OCI-LY3 (cell line): ENCODE data around the gene GNB1.
"Not testable (repeated sequence)": the region's sequence is repeated elsewhere in the genome, so short reads cannot be mapped to it uniquely, and the experiment has no call there.

Experiments
- H2AFZ ChIP-seq: fragments of 200-600, 300-600 bp; shearing (Covaris generic); 2 replicates; pipeline ENCODE4 v1.6.0; 2014; ENCODE audit warnings: antibody characterized with exemption, low read depth, low read length
- H3K27ac ChIP-seq: fragments of 200-600, 300-600 bp; sonication (generic); 2 replicates; pipeline ENCODE4 v1.5.1; 2014; ENCODE audit warnings: mild to moderate bottlenecking, low read length, moderate library complexity, mixed read lengths
- H3K27me3 ChIP-seq: fragments of 200-600, 300-600 bp; sonication (generic); 2 replicates; pipeline ENCODE4 v1.6.1; 2014; ENCODE audit warnings: low read depth, low read length, mixed read lengths
- H3K36me3 ChIP-seq: fragments of 200-600, 300-600 bp; sonication (generic); replicated peaks from 2 replicates; pipeline ENCODE3; 2014; ENCODE audit warnings: low read depth, low read length, mixed read lengths
- H3K4me1 ChIP-seq: fragments of 300-600, 200-600 bp; sonication (generic); 2 replicates; pipeline ENCODE4 v1.6.1; 2014; ENCODE audit warnings: low read length, mixed read lengths
- H3K4me2 ChIP-seq: fragments of 200-600, 300-600 bp; sonication (generic); 2 replicates; pipeline ENCODE4 v1.6.1; 2014; ENCODE audit warnings: low read length, mixed read lengths
- H3K4me3 ChIP-seq: fragments of 300-600, 200-600 bp; sonication (generic); 2 replicates; pipeline ENCODE4 v1.5.1; 2014; ENCODE audit warnings: antibody characterized with exemption, mild to moderate bottlenecking, low read length, moderate library complexity
- H3K79me2 ChIP-seq: fragments of 300-600, 200-600 bp; shearing (Covaris generic); 2 replicates; pipeline ENCODE4 v1.6.1; 2014; ENCODE audit warnings: mild to moderate bottlenecking, low read length, mixed read lengths
- H3K9ac ChIP-seq: fragments of 300-600, 200-600 bp; shearing (Covaris generic); 2 replicates; pipeline ENCODE4 v1.6.0; 2014; ENCODE audit warnings: mild to moderate bottlenecking, low read length, moderate library complexity
- H3K9me3 ChIP-seq: fragments of 200-600, 300-600 bp; shearing (Covaris generic); 2 replicates; pipeline ENCODE4 v1.6.1; 2014; ENCODE audit warnings: low read length, mixed read lengths; ENCODE audit not compliant: insufficient read depth
- H4K20me1 ChIP-seq: fragments of 200-600, 300-600 bp; sonication (generic); 2 replicates; pipeline ENCODE4 v1.6.1; 2016; ENCODE audit warnings: low read length, mixed read lengths; ENCODE audit not compliant: insufficient read depth
- EZH2phosphoT487 ChIP-seq: fragments of 200-600 bp; shearing (Covaris generic); IDR thresholded peaks from 2 replicates; pipeline ENCODE4 v1.6.1; 2018; ENCODE audit warnings: antibody characterized with exemption, mixed run types, low read depth
- TF ChIP-seq, protein P1 (sequence below): fragments of 200-600, 300-600 bp; sonication (generic); IDR thresholded peaks from 2 replicates; pipeline ENCODE4 v1.5.1; 2014; ENCODE audit warnings: antibody characterized with exemption, low read length, low read depth

Gene GNB1

DNA sequence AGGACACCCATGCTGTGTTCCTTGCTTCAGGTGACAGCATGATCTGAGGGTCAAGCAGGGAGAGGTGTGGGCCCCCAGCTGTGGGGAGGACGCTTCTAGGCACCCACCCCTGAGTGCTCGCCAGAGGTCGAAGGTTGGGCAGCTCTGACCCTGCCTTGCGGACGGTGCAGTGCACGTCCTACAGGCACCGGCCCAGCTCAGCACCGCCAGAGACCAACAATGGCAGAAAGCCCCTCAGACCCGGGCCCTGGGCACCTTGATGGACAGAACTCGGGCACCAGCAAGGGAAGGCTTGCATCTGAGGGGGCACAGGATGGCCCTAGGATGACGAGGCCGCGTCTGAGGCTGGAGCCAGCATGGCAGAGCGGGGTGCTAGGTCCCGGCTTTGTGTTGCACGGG is 137.3 kb downstream of the GNB1 start:
- no peaks in the 10 kb centered on the region for H3K27me3 ChIP-seq
- no peak overlapping the region for H3K9ac ChIP-seq
- no peaks in the 10 kb centered on the region for H3K9me3 ChIP-seq
- H3K79me2 ChIP-seq: peaks cover 12% of the 10 kb centered on the region
- no peaks in the 10 kb centered on the region for H3K4me1 ChIP-seq
- no peak overlapping the region for H3K27ac ChIP-seq
- peaks cover 33% of the 10 kb centered on the region for H3K36me3 ChIP-seq
- no peak overlapping the region for H2AFZ ChIP-seq
- H4K20me1 ChIP-seq: peaks cover 8% of the 10 kb centered on the region
- TF ChIP-seq, protein P1, sequence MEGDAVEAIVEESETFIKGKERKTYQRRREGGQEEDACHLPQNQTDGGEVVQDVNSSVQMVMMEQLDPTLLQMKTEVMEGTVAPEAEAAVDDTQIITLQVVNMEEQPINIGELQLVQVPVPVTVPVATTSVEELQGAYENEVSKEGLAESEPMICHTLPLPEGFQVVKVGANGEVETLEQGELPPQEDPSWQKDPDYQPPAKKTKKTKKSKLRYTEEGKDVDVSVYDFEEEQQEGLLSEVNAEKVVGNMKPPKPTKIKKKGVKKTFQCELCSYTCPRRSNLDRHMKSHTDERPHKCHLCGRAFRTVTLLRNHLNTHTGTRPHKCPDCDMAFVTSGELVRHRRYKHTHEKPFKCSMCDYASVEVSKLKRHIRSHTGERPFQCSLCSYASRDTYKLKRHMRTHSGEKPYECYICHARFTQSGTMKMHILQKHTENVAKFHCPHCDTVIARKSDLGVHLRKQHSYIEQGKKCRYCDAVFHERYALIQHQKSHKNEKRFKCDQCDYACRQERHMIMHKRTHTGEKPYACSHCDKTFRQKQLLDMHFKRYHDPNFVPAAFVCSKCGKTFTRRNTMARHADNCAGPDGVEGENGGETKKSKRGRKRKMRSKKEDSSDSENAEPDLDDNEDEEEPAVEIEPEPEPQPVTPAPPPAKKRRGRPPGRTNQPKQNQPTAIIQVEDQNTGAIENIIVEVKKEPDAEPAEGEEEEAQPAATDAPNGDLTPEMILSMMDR: no peak
- TF ChIP-seq EZH2phosphoT487: no peak
- H3K4me2 ChIP-seq: no peak overlapping the region
- no peak overlapping the region for H3K4me3 ChIP-seq

DNA sequence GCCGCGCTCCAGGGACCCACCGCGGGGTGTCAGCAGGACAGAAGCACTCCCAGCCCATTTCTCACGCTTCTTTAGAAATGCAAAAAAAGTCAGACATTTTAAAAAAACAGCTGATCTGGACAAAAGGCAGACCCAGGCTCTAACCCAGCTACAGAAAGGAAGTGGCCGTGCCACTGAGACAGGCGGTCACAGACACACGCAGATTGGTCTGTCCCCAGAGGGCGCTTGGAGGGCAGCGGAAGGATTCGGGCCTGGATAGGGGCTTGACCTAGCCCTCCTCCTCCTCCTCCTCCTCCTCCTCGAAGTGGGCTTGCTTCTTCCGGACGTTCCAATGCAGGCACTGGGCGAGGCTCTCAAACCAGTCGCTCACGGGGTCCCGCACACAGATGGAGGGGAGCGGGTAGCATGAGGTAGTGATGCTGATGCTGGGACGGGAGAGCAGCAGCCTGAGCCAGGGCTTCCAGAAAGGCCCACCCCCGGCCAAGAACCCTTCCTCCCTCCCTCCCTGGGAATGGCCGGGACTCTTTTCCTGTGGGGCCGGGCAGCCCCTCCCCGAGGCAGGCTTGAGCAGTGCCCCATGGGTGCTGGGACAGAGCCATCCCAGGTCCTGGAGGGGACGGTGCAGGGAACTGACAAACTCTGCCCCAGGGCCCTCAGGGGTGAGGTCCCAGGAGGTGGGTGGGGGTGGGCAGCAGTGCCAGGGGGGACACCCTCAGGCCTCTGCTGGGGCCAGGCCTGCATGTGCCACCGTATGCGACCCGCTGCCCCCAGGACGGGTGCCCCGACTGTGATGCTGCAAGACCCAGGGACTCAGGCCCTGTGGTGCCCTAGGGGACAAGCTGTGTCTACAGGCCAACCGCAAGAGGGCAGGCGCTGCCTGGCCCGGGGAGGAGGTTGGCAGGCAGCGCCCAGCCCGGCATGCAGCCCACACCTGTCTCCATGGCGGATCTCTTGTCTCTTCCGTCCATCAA is 138.0 kb downstream of the GNB1 start:
- Histone ChIP-seq H3K4me3 (no peak overlapping the region), H3K4me1 (no peaks in the 10 kb centered on the region), H4K20me1 (peaks cover 1% of the 10 kb centered on the region; the same call in 1 of the 2 replicates), H3K4me2 (no peak overlapping the region), H3K9me3 (no peaks in the 10 kb centered on the region), H3K9ac (no peak overlapping the region), H3K27me3 (no peaks in the 10 kb centered on the region), H3K36me3 (peaks cover 28% of the 10 kb centered on the region), H3K27ac (no peak overlapping the region), H2AFZ (no peak overlapping the region), H3K79me2 (peaks cover 6% of the 10 kb centered on the region)
- TF ChIP-seq, protein P1: no peak
- no peak for TF ChIP-seq EZH2phosphoT487

DNA sequence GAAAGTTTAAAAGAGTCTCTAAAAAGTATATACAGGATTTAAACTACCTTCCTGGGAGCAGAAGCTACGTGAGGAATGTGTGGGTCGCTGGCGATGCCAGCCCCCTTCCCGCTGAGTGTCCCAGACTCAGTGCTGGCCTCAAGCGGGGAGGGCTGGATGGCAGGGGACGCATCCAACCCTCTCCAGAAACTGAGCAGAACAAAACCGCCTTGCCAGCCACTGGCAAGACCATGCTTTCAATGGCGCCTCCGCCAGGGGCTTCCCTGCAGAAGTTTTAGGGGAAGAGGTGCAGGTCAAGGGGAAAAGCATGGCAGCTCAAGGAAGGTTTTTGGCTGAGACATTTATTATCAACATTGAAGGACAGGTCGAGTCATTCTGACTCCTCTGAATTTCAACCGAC is 138.7 kb downstream of the GNB1 start:
- H3K79me2 ChIP-seq: no peaks in the 10 kb centered on the region
- no peak overlapping the region for H3K4me2 ChIP-seq
- peaks cover 27% of the 10 kb centered on the region for H3K36me3 ChIP-seq
- no peak overlapping the region for H3K9ac ChIP-seq
- no peaks in the 10 kb centered on the region for H4K20me1 ChIP-seq
- H3K9me3 ChIP-seq: no peaks in the 10 kb centered on the region
- no peak overlapping the region for H3K4me3 ChIP-seq
- no peaks in the 10 kb centered on the region for H3K4me1 ChIP-seq
- no peaks in the 10 kb centered on the region for H3K27me3 ChIP-seq
- H2AFZ ChIP-seq: no peak overlapping the region
- TF ChIP-seq, protein P1: no peak
- no peak for TF ChIP-seq EZH2phosphoT487
- no peak overlapping the region for H3K27ac ChIP-seq

DNA sequence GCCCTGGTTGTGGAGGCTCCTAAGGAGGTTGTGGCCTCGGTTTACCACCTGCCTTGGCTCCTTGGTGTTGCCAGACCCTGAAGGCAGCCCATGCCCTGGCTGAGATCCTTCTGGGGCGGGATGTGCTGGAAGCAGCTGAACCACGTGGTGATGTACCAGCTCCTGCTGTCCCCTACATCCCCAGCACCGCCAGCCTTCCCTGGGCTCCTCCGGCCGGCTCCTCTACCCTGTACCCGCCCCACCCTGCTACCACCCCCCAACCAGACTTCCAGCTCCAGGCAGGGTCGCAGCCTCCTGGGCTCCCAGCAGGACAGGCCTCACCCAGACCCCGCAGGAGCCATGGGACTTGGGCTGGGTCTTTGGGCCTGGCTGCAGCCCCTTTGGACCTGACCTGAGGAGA is 140.9 kb downstream of the GNB1 start:
- not testable (repeated sequence) for H3K79me2 ChIP-seq, H3K4me3 ChIP-seq, H3K4me1 ChIP-seq, H2AFZ ChIP-seq, H3K9me3 ChIP-seq, H3K4me2 ChIP-seq, H4K20me1 ChIP-seq, H3K27ac ChIP-seq, H3K9ac ChIP-seq, H3K27me3 ChIP-seq
- peaks cover 10% of the 10 kb centered on the region for H3K36me3 ChIP-seq
